Uterus (tissue), 4 donors: ENCODE results near the gene CARD10. TPM values are rescaled to one million over a fixed set of nuclear protein-coding genes. Genes with fewer than 3 reads are reported as not detected.
A peak's percentile ranks its signal among the peaks of the same experiment; 100 is the strongest.

Experiments
- DNase-seq, 2 donors: peaks; one replicate each; pipeline ENCODE4 v3.0.0-alpha.2; 2019 to 2020
- H3K27ac ChIP-seq, 2 donors: fragments of 200-600 bp; sonication (generic); 1 replicate in 1 of 2; 2 replicates in 1 of 2; pipeline ENCODE4 v1.5.1; 2016 to 2018
- H3K27me3 ChIP-seq, 2 donors: fragments of 200-600 bp; sonication (generic); one replicate each; pipeline ENCODE4 v1.5.1; 2018 to 2019; ENCODE audit warnings: control low read depth in 1 of 2
- H3K36me3 ChIP-seq, 2 donors: fragments of 200-600 bp; sonication (generic); one replicate each; pipeline ENCODE4 v1.5.1; 2019; ENCODE audit warnings: control low read depth in 1 of 2
- H3K4me1 ChIP-seq, 2 donors: fragments of 200-600 bp; sonication (generic); one replicate each; pipeline ENCODE4 v1.5.1; 2018 to 2019; ENCODE audit warnings: control low read depth in 1 of 2
- H3K4me3 ChIP-seq, 2 donors: fragments of 200-600 bp; sonication (generic); 1 replicate in 1 of 2; 2 replicates in 1 of 2; pipeline ENCODE4 v1.5.1; 2018 to 2019; ENCODE audit warnings: mild to moderate bottlenecking in 1 of 2
- H3K9me3 ChIP-seq, 2 donors: fragments of 200-600 bp; sonication (generic); one replicate each; pipeline ENCODE4 v1.5.1; 2019; ENCODE audit warnings: control low read depth in 1 of 2
- CTCF ChIP-seq, 4 experiments: fragments of 200-600 bp in 2 of 4; fragments of 450-650 bp in 2 of 4; sonication (generic) in 2 of 4; IDR thresholded peaks; one replicate each; pipeline ENCODE4 v1.5.1; 2016 to 2019; ENCODE audit warnings: antibody characterized with exemption in 4 of 4, mild to moderate bottlenecking in 2 of 4, moderate library complexity in 1 of 4
- POLR2A ChIP-seq, 2 donors: fragments of 450-650 bp; IDR thresholded peaks; one replicate each; pipeline ENCODE4 v1.6.1; 2016; ENCODE audit warnings: antibody characterized with exemption in 2 of 2, mild to moderate bottlenecking in 1 of 2, moderate library complexity in 1 of 2
- intact Hi-C: fragments of 100-400 bp; cut with DNase I; formaldehyde crosslinking; loops from one replicate; pipeline ENCODE4 v1.15.1; 2023; ENCODE audit warnings: low total_unique reads
- total RNA-seq, 4 donors: library from RNA; depleted of rRNA in 3 of 4; stranded (reverse); fragments of >200 nt in 3 of 4; gene quantifications; one replicate each; pipeline versions ENCODE4 v1.1.0 to v1.2.4, GENCODE V29; 2014 to 2023
- donor health status: DM: yes; HTN: yes; CAD: no.

Gene CARD10
- total RNA-seq, 4 donors from 2014 or later, result 4.6 to 23.4 (median 10.2) TPM

GRCh38 chr22:37566329-37566837 lies 47.2 kb upstream of the CARD10 start:
- no peaks in the 10 kb centered on the region for H3K27me3 ChIP-seq
- H3K4me3 ChIP-seq, result no peak overlapping the region
- peaks cover 31 to 40% of the 10 kb centered on the region in 2 donors for H3K4me1 ChIP-seq
- TF ChIP-seq CTCF (IDR thresholded peaks at IDR 0.05) (no peak), POLR2A (IDR thresholded peaks at IDR 0.05) (no peak)
- H3K27ac ChIP-seq, result peak overlapping the region; percentile 71 to 99
- DNase-seq, result no peak
- H3K36me3 ChIP-seq, result no peaks in the 10 kb centered on the region
- H3K9me3 ChIP-seq, result no peaks in the 10 kb centered on the region
- intact Hi-C loops, result loop anchor here (2.0 kb wide), 1 partner anchor 28 kb away; no protein-coding TSS in a partner anchor

GRCh38 chr22:37565830-37566229 lies 46.6 kb upstream of the CARD10 start:
- no peak for DNase-seq
- intact Hi-C loops, result loop anchor here (2.0 kb wide), 1 partner anchor 27 kb away; no protein-coding TSS in a partner anchor
- Histone ChIP-seq H3K36me3 (no peaks in the 10 kb centered on the region), H3K9me3 (no peaks in the 10 kb centered on the region), H3K4me1 (peaks cover 31 to 40% of the 10 kb centered on the region in 2 donors), H3K27ac (peak overlapping the region; percentile 71 to 99), H3K27me3 (no peaks in the 10 kb centered on the region), H3K4me3 (no peak overlapping the region)
- TF ChIP-seq CTCF (IDR thresholded peaks at IDR 0.05) (no peak), POLR2A (IDR thresholded peaks at IDR 0.05) (no peak)

GRCh38 chr22:37564111-37564711 lies 45.0 kb upstream of the CARD10 start:
- Histone ChIP-seq H3K4me3 (peak overlapping the region in 1 of 2 donors; percentile 6), H3K9me3 (no peaks in the 10 kb centered on the region), H3K27me3 (no peaks in the 10 kb centered on the region), H3K4me1 (peaks cover 31 to 43% of the 10 kb centered on the region in 2 donors), H3K36me3 (no peaks in the 10 kb centered on the region), H3K27ac (peak overlapping the region; percentile 99 to 100)
- no peak for TF ChIP-seq POLR2A (IDR thresholded peaks at IDR 0.05)
- DNase-seq, result peak in 1 of 2 donors; percentile 30
- intact Hi-C loops, result no loop called here

- DNase-seq, result peak; percentile 91 to 96
- Histone ChIP-seq H3K9me3 (no peaks in the 10 kb centered on the region), H3K4me1 (peaks cover 31 to 43% of the 10 kb centered on the region in 2 donors), H3K4me3 (peak overlapping the region in 1 of 2 donors; percentile 6), H3K36me3 (no peaks in the 10 kb centered on the region), H3K27ac (peak overlapping the region; percentile 99 to 100), H3K27me3 (no peaks in the 10 kb centered on the region)
- TF ChIP-seq POLR2A (IDR thresholded peaks at IDR 0.05) (no peak), CTCF (IDR thresholded peaks at IDR 0.05) (peak in 1 of 4 experiments; percentile 18)
- intact Hi-C loops, result no loop called here
Observed at GRCh38 chr22:37563153-37564081, 44.2 kb upstream of the CARD10 start.

GRCh38 chr22:37562049-37562875 lies 43.0 kb upstream of the CARD10 start:
- peak in 1 of 2 donors; percentile 32 for DNase-seq
- Histone ChIP-seq H3K9me3 (no peaks in the 10 kb centered on the region), H3K27me3 (no peaks in the 10 kb centered on the region), H3K36me3 (no peaks in the 10 kb centered on the region), H3K4me3 (peak overlapping the region; percentile 80 to 99), H3K4me1 (peaks cover 31 to 43% of the 10 kb centered on the region in 2 donors), H3K27ac (peak overlapping the region; percentile 99 to 100)
- TF ChIP-seq CTCF (IDR thresholded peaks at IDR 0.05) (no peak), POLR2A (IDR thresholded peaks at IDR 0.05) (no peak)
- intact Hi-C loops, result no loop called here
